ENCODE measurements around the gene ATE1. TPM values are rescaled to one million over a fixed set of nuclear protein-coding genes. Genes with fewer than 3 reads are reported as not detected.
"Not testable (repeated sequence)": the region's sequence is repeated elsewhere in the genome, so short reads cannot be mapped to it uniquely, and the experiment has no call there.

Gene ATE1
- total RNA-seq, 2 experiments from 2014 or later = 18.5 to 20.9 TPM

GRCh38 chr10:121708728-121709674 lies 218.8 kb downstream of the ATE1 start:
- no peaks in the 10 kb centered on the region for H3K4me1 Mint-ChIP-seq (ENCODE audit: low read depth)
- CTCF ChIA-PET = no interaction called here

DNA sequence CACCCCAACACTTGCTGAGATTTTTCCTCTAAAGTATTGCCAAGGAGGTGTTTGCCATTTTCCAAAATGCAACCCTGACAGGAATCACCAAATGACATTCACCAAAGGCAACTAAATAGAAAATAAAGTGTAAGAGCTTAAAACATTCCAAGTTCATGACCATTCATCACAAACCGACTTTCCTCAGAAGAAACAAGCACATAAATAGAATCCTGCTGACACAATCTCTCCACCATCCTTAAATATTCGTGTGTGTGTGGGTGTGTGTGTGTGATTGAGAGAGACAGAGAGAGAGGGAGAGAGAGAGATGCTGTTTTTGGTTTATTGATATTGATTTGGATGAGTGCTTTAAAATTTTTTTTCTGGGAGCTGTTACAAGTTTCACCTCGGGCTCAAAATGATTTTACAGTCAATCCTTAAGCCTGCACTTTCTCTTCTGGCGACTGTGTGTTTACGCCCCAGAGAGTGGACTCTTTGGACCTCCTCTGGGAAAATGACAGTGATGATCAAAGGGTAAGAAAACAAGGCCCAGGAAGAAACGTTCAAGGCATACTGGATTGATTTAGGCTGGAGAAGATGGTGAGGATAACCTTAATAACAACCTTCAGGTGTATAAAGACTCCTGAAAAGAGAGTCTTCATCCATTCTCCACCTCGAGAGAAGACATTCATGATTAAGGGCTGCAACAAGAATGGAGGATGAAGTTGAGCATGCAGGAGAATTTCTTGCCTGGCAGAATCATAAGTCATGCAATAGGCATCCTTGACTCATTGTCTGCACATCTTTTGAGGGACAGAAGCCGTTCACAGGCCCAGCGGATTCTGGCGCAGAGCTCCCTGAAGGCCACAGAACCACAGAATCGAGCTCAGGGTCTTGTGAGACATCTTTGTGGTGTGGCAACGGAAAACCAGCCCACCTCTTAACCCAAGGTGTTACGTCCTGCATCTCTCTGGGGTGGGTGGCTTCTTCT lies 225.2 kb downstream of the ATE1 start:
- ChIA-PET CTCF (no interaction called here), POLR2A (interaction anchor here (0.6 kb wide), 1 partner anchor 9 kb away, joined by 3 read pairs; no protein-coding TSS in a partner anchor)
- DNase-seq (no peak), ATAC-seq (ENCODE audit: poor library complexity) (no peak)
- H3K4me1 Mint-ChIP-seq (ENCODE audit: low read depth) = no peaks in the 10 kb centered on the region
- no peak overlapping the region for H3K27ac Mint-ChIP-seq
- H3K27me3 Mint-ChIP-seq = peaks cover 13% of the 10 kb centered on the region
- intact Hi-C loops (cut with DNase I, micrococcal nuclease) = no loop called here
- Histone ChIP-seq H3K4me1 (ENCODE audit: insufficient read depth, low read length) (no peaks in the 10 kb centered on the region), H3K27ac (ENCODE audit: low read depth in 1 of 2, low read length in 2 of 2) (no peak overlapping the region), H3K4me3 (ENCODE audit: low read length) (no peak overlapping the region), H3K27me3 (ENCODE audit: control insufficient read depth in 1 of 2, insufficient read depth in 2 of 2, low read length in 2 of 2) (no peaks in the 10 kb centered on the region), H3K36me3 (ENCODE audit: insufficient read depth, low read length) (no peaks in the 10 kb centered on the region), H3K9me3 (ENCODE audit: control insufficient read depth in 1 of 2, insufficient read depth in 1 of 2, low read length in 2 of 2) (peaks cover 5 to 6% of the 10 kb centered on the region in 2 experiments)
- H3K36me3 Mint-ChIP-seq (ENCODE audit: low read depth) = no peaks in the 10 kb centered on the region
- H3K4me3 Mint-ChIP-seq = no peak overlapping the region
- H3K9me3 Mint-ChIP-seq = peaks cover 4% of the 10 kb centered on the region
- TF ChIP-seq, protein P1, sequence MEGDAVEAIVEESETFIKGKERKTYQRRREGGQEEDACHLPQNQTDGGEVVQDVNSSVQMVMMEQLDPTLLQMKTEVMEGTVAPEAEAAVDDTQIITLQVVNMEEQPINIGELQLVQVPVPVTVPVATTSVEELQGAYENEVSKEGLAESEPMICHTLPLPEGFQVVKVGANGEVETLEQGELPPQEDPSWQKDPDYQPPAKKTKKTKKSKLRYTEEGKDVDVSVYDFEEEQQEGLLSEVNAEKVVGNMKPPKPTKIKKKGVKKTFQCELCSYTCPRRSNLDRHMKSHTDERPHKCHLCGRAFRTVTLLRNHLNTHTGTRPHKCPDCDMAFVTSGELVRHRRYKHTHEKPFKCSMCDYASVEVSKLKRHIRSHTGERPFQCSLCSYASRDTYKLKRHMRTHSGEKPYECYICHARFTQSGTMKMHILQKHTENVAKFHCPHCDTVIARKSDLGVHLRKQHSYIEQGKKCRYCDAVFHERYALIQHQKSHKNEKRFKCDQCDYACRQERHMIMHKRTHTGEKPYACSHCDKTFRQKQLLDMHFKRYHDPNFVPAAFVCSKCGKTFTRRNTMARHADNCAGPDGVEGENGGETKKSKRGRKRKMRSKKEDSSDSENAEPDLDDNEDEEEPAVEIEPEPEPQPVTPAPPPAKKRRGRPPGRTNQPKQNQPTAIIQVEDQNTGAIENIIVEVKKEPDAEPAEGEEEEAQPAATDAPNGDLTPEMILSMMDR (IDR thresholded peaks at IDR 0.05) = no peak

More at GRCh38 chr10:121708728-121709674, 218.8 kb downstream of the ATE1 start:
- H3K27ac Mint-ChIP-seq = no peak overlapping the region
- intact Hi-C loops (cut with DNase I, micrococcal nuclease) = no loop called here
- Histone ChIP-seq H3K4me1 (ENCODE audit: insufficient read depth, low read length) (no peaks in the 10 kb centered on the region), H3K27me3 (ENCODE audit: control insufficient read depth in 1 of 2, insufficient read depth in 2 of 2, low read length in 2 of 2) (peaks cover 0 to 6% of the 10 kb centered on the region in 2 experiments), H3K9me3 (ENCODE audit: control insufficient read depth in 1 of 2, insufficient read depth in 1 of 2, low read length in 2 of 2) (no peaks in the 10 kb centered on the region), H3K4me3 (ENCODE audit: low read length) (no peak overlapping the region), H3K27ac (ENCODE audit: low read depth in 1 of 2, low read length in 2 of 2) (no peak overlapping the region), H3K36me3 (ENCODE audit: insufficient read depth, low read length) (no peaks in the 10 kb centered on the region)
- H3K9me3 Mint-ChIP-seq = no peaks in the 10 kb centered on the region
- no peak for DNase-seq
- POLR2A ChIA-PET = no interaction called here
- peaks cover 34% of the 10 kb centered on the region for H3K27me3 Mint-ChIP-seq
- TF ChIP-seq, protein P1 (IDR thresholded peaks at IDR 0.05) = no peak
- ATAC-seq (ENCODE audit: poor library complexity) = no peak
- H3K4me3 Mint-ChIP-seq = no peak overlapping the region
- H3K36me3 Mint-ChIP-seq (ENCODE audit: low read depth) = no peaks in the 10 kb centered on the region

- no peak for DNase-seq
Observed at GRCh38 chr10:121700416-121700815, 227.4 kb downstream of the ATE1 start.

DNA sequence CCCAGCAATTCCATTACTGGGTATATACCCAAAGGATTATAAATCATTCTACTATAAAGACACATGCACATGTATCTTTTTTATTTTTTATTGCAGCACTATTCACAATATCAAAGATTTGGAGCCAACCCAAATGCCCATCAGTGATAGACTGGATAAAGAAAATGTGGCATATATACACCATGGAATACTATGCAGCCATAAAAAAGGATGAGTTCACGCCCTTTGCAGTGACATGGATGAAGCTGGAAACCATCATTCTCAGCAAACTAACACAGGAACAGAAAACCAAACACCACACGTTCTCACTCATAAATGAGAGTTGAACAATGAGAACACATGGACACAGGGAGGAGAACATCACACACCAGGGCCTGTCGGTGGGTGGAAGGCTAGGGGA lies 228.1 kb downstream of the ATE1 start:
- H3K4me3 Mint-ChIP-seq; H3K36me3 Mint-ChIP-seq (ENCODE audit: low read depth); POLR2A ChIA-PET; H3K36me3 ChIP-seq (ENCODE audit: insufficient read depth, low read length); H3K27ac Mint-ChIP-seq; H3K4me1 Mint-ChIP-seq (ENCODE audit: low read depth); CTCF ChIA-PET; H3K27me3 ChIP-seq (ENCODE audit: control insufficient read depth in 1 of 2, insufficient read depth in 2 of 2, low read length in 2 of 2); H3K27ac ChIP-seq (ENCODE audit: low read depth in 1 of 2, low read length in 2 of 2); H3K4me1 ChIP-seq (ENCODE audit: insufficient read depth, low read length); intact Hi-C loops (cut with DNase I, micrococcal nuclease); H3K9me3 ChIP-seq (ENCODE audit: control insufficient read depth in 1 of 2, insufficient read depth in 1 of 2, low read length in 2 of 2); H3K27me3 Mint-ChIP-seq; DNase-seq; ATAC-seq (ENCODE audit: poor library complexity); H3K4me3 ChIP-seq (ENCODE audit: low read length); H3K9me3 Mint-ChIP-seq: not testable (repeated sequence)

More at GRCh38 chr10:121700416-121700815, 227.4 kb downstream of the ATE1 start:
- no peak overlapping the region for H3K4me3 Mint-ChIP-seq
- ChIA-PET POLR2A (no interaction called here), CTCF (no interaction called here)
- Histone ChIP-seq H3K9me3 (ENCODE audit: control insufficient read depth in 1 of 2, insufficient read depth in 1 of 2, low read length in 2 of 2) (peaks cover 5 to 6% of the 10 kb centered on the region in 2 experiments), H3K36me3 (ENCODE audit: insufficient read depth, low read length) (no peaks in the 10 kb centered on the region), H3K27me3 (ENCODE audit: control insufficient read depth in 1 of 2, insufficient read depth in 2 of 2, low read length in 2 of 2) (no peaks in the 10 kb centered on the region), H3K4me3 (ENCODE audit: low read length) (no peak overlapping the region), H3K4me1 (ENCODE audit: insufficient read depth, low read length) (no peaks in the 10 kb centered on the region), H3K27ac (ENCODE audit: low read depth in 1 of 2, low read length in 2 of 2) (no peak overlapping the region)
- intact Hi-C loops (cut with DNase I, micrococcal nuclease) = no loop called here
- H3K9me3 Mint-ChIP-seq = peaks cover 4% of the 10 kb centered on the region
- no peak for ATAC-seq (ENCODE audit: poor library complexity)
- no peak overlapping the region for H3K27ac Mint-ChIP-seq
- no peaks in the 10 kb centered on the region for H3K36me3 Mint-ChIP-seq (ENCODE audit: low read depth)
- TF ChIP-seq, protein P1 (IDR thresholded peaks at IDR 0.05) = no peak
- H3K27me3 Mint-ChIP-seq = no peaks in the 10 kb centered on the region
- H3K4me1 Mint-ChIP-seq (ENCODE audit: low read depth) = no peaks in the 10 kb centered on the region
